DND-41 (cell line): ENCODE measurements around the gene COA8.

Experiments used
- EZH2 ChIP-seq: IDR thresholded peaks from 3 replicates; pipeline ENCODE4 v1.6.1; 2012; ENCODE audit warnings: borderline replicate concordance, low read depth, mild to moderate bottlenecking, moderate library complexity, low read length, inconsistent platforms; ENCODE audit not compliant: severe bottlenecking
- TF ChIP-seq, protein P1 (sequence below): IDR thresholded peaks from 2 replicates; pipeline ENCODE4 v1.5.1; 2012; ENCODE audit warnings: borderline replicate concordance, low read length, moderate library complexity, mild to moderate bottlenecking; ENCODE audit not compliant: poor library complexity, severe bottlenecking; ENCODE audit errors: extremely low read depth

DNA sequence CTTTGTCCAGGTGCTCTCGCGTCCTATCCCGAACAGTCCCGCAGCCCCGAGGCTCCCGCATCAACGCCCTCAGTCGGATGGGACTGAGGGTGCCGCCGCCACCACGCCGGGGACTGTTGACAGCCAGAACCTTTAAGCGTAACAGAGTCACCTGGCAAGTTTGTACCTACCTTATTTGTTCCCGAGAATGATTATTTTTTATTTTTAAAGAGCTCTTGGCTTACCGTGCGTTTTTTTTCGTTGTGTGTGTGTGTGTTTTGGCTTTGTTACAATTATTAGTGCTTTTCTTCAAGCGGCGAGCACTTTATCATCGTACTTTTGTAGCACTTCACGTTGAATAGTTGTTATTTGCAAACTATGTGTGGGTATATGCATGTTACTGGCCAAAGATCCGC is 463 bp downstream of the COA8 start:
- TF ChIP-seq, protein P1, sequence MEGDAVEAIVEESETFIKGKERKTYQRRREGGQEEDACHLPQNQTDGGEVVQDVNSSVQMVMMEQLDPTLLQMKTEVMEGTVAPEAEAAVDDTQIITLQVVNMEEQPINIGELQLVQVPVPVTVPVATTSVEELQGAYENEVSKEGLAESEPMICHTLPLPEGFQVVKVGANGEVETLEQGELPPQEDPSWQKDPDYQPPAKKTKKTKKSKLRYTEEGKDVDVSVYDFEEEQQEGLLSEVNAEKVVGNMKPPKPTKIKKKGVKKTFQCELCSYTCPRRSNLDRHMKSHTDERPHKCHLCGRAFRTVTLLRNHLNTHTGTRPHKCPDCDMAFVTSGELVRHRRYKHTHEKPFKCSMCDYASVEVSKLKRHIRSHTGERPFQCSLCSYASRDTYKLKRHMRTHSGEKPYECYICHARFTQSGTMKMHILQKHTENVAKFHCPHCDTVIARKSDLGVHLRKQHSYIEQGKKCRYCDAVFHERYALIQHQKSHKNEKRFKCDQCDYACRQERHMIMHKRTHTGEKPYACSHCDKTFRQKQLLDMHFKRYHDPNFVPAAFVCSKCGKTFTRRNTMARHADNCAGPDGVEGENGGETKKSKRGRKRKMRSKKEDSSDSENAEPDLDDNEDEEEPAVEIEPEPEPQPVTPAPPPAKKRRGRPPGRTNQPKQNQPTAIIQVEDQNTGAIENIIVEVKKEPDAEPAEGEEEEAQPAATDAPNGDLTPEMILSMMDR, result no peak
- no peak for TF ChIP-seq EZH2
